ENCODE measurements around the gene KLHL2.
"Not testable (repeated sequence)": the region's sequence is repeated elsewhere in the genome, so short reads cannot be mapped to it uniquely, and the experiment has no call there.

The KLHL2 gene, protein sequence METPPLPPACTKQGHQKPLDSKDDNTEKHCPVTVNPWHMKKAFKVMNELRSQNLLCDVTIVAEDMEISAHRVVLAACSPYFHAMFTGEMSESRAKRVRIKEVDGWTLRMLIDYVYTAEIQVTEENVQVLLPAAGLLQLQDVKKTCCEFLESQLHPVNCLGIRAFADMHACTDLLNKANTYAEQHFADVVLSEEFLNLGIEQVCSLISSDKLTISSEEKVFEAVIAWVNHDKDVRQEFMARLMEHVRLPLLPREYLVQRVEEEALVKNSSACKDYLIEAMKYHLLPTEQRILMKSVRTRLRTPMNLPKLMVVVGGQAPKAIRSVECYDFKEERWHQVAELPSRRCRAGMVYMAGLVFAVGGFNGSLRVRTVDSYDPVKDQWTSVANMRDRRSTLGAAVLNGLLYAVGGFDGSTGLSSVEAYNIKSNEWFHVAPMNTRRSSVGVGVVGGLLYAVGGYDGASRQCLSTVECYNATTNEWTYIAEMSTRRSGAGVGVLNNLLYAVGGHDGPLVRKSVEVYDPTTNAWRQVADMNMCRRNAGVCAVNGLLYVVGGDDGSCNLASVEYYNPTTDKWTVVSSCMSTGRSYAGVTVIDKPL

DNA sequence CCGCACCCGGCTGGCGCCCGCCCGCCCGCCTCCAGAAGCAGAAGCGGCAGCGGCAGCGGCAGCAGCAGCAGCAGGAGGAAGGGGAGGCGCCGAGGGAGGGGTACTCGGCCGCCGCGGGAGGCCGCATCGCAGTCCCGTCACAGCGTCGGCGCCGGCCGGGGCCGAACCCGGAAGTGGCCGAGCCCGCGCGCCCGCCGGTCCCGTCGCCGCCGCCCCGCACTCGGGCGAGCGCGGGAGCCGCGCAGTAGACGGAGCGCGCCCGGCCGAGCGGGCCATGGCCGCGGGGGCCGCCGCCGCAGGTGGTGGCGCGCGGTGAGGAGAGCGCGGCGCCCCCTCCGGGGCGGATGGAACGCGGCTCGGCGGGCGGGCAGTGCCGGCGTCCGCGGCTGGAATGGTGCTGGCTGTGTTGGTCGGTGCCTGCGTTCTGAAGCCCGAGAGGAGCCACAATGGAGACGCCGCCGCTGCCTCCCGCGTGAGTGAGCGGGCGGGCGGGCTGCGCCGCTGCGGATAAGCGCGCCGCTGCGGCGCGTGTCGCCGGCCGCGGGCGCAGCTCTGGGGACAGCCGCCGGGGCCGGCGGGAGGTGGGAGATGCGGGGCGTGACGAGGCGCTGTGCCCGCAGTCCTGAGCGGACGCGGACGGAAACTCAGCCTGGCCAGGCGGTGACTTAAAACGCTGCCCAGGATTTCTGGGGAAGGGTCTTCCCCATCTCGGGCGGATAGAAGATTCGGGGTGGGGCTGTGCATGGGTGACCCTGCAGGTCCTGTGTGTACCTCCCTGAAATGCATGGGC is at the start of gene KLHL2:
TSS of gene KLHL2 (plus strand) at position 131 of the 790 bp plus-strand sequence. CDS start at position 447, 316 bp downstream.
- peak; percentile 79 for DNase-seq

DNA sequence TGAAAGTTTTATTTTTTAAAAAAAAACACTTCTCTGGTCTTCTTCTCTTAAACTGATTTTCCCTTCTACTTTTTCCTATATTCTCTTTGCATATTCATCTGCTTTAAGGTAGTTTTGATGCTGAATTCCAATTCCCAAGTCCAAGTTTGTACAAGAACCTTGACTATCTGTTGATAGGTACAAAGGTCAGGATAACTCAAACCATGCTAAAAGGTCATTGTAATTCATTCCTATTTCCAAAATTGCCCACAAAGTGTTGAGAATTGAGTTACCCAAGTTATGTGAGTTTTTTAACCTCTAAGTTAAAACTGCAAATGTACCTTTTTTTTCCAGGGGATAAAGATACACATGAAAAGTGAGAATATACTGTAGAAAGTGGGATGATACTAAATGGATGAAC is 48.6 kb upstream of the KLHL2 start:
- DNase-seq: no peak

DNA sequence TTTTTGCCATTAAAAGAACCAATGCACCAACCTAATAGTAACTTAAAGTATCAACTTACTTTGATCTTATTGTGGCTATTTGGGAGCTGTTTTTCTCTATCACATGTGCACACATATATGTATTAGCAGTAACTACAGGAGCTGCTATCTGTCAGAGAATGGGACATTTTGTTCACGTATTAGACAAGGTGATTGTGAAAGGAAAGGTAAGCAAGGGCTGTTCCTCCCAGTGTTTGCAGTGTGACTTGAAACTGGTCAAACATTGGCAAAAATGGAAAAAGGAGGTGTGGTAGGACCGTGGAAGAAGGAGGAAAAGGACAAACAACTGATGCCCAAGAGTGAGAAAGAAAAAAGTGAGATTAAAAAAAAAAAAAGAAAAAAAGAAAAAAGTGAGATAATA is 43.1 kb upstream of the KLHL2 start:
- no peak for DNase-seq

DNA sequence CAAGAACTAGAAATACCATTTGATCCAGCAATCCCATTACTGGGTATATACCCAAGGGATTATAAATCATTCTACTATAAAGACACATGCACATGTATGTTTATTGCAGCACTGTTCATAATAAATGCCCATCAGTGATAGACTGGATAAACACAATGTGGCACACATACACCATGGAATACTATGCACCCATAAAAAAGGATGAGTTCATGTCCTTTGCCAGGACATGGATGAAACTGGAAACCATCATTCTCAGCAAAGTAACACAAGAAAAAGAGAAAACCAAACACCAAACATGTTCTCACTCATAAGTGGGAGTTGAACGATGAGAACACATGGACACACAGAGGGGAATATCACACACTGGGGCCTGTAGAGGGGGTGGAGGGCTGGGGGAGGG is 40.5 kb upstream of the KLHL2 start:
- not testable (repeated sequence) for DNase-seq

DNA sequence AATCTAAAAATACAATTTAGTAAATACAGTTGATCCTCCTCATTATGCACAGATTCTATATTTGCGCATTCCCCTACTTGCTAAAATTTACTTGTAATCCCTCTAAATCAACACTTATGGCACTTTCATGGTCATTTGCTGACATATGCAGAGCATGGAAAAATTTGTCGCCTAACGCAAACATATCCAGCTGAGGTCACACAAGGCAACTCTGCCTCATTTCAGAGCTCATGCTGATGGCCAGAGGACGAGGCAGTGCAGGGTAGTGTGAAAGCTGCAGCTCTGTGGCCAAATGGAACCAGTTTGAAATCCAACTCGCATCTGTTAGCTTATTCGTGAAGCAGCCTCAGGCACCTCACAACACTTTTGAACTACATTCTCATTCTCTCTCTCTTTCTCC is 39.7 kb upstream of the KLHL2 start:
- DNase-seq: no peak

DNA sequence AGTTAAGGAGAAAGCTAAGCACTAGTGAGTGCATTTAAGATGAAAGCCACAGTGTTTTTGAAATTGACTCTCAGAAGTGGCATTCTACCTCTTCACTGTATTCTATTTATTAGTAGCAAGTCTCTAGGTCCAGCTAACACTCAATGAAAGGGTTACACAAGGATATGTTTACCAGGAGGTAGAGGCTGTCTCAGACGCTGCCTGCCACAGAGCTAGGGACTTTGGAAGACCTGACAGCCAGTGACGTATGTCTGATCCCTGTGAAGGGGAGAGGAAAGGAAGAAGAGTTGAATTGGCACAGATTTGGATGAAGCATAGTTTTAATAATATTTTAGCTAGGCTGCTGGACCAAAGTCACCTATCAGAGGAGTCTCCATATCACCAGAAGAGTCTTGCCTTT is 36.5 kb upstream of the KLHL2 start:
- no peak for DNase-seq

DNA sequence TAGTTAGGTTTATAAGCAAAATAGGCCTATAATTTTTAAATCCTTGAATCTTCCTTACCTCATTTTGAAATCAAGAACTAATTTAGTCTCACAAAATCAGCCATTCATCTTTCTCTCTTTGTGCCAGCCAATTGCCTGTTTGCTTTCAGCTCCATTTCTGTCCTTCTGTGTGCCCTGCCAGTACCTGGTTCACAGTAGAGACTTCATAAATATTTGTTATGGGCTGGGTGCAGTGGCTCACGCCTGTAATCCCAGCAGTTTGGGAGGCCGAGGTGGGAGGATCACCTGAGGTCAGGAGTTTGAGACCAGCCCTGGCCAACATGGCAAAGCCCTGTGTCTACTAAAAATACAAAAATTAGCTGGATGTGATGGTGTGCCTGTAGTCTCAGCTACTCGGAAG is 31.9 kb upstream of the KLHL2 start:
- DNase-seq: not testable (repeated sequence)

DNA sequence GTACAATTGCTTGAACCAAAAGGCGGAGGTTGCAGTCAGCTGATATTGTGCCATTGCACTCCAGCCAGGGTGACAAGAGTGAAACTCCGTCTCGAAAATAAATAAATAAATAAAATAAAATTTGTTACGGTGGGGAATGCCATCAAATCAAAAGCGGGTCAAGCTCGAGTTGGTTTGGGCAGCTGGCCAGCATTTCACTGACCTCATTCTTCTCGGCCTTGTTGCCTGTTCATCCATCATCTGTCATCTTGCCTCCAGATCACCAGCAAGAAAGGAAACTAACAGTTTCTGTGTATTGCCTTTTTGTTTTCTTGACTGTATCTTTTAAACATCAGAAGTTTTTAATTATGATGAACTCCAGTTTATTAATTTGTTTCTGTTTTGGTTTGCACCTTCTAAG is 31.5 kb upstream of the KLHL2 start:
- DNase-seq: no peak

DNA sequence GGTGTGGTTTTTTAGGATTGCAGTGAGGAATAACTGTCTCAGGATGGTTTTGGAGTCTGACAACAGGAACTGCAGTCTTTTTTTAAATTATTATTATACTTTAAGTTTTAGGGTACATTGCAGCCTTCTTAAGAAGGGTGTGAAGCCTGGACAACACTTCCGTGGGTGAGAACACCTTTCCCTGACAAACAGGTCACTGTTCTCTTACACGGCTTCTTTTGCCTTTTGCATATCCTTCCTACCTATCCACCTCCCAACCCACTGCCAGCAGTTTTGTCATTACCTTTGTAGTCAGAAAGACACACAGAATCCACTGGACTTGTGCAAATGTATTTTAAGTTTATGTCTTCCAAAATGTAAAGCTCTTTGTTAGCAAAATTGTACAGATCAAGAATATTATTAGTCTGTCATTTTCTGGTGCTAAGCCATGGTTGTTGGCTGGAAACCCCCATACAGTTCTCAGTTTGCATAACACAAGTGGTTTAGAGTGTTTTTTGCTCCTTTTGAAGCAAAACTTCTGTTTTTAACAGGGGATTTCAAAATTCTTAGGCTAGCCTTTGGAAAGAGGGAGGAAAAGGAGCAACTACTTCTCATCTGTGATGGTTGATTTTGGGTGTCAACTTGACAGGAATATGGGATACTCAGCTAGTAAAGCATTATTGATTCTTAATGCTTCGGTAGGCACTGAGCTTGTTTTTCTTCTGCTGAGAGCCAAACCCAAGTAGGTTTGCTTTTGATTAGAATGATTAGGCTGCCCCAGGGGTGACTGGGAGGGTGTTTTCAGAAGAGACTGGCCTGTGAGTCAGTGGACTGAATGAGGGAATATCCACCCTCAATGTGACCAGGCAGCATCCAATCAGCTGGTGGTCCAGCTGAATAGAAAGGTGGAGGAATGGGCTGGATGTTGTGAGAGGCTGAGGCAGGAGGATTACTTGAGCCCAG is 29.4 kb upstream of the KLHL2 start:
- no peak for DNase-seq

DNA sequence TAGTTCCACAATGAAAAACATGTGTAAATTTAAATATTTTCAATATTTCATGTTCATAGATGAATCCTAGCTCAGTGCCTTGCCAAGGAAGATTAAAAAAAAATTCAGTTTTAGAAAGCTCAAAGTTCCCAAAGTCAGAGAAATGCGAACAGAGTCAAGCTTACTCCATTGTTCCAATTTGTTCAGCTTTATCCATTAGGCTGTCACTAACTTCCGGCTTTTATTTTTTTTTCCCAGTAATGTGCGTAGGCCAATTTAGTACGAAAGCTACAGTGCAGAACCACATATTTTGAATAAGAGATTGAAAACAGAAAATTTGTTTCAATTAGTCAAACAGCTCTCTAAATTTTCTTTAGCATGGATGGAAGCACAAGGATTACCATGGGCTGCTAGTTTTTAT is 23.1 kb upstream of the KLHL2 start:
- no peak for DNase-seq

DNA sequence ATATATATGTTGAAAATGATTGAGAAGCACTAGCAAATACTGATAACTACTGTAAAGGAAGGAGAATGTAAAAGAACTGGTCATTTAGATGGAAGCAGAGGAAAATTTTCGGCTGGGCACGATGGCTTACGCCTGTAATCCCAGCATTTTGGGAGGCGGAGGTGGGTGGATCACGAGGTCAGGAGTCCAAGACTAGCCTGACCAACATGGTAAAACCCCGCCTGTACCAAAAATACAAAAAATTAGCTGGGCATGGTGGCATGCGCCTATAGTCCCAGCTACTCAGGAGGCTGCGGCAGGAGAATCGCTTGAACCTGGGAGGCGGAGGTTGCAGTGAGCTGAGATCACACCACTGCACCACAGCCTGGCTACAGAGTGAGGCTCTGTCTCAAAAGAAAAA is 22.4 kb upstream of the KLHL2 start:
- not testable (repeated sequence) for DNase-seq

DNA sequence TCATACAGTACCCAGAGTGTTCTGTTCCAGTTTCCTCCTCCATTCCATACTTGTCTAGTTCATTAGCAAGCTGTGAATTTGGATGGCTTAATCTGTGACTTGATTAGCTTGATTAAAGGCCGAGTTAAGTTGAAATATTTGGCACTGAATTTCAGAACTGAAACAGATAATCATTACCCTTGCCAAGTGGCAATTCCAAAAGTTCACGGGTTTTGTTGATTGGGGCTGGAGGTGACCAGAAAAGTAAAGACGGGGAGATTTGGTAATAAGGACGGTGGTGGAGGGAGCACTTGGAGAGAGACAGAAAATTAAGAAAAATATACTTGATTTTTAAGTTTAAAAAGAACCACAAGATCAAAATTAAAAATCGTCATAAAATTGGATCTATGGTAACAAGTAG is 21.9 kb upstream of the KLHL2 start:
- DNase-seq: no peak

DNA sequence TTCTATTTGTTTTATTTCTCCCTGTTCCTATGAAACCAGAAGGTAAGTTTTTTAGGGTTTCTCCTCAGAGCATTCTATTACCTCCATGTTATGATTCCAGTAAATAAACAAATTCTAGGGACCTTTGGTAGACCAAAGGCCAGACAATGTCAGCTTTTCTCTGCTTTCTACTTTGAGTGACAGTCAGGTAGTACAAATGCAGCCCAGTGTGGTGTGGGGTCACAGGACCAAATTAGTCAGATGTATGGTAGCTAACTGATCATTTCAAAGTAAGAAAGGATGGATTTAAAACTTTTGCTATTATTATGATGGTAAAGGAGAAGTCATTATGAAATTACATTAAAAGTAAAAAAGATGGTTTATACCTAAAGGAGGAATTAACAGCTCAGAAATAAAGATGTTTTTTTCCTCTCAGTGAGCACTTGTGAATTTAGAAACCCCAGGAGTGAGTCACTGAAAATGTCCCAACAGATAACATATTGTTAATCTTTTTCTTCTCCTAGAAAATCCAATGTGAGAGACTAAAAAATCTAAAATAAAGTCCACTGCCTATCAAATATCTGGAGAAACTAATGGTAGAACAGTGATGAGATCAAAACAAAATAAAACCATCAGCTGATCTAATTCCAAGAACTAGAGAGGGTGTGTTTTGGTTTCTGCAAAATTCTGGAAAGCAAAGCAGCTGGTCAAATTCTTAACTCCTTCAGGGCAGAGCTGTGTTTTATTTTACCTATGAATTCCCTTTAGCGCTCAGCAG is 16.6 kb upstream of the KLHL2 start:
- DNase-seq: no peak

DNA sequence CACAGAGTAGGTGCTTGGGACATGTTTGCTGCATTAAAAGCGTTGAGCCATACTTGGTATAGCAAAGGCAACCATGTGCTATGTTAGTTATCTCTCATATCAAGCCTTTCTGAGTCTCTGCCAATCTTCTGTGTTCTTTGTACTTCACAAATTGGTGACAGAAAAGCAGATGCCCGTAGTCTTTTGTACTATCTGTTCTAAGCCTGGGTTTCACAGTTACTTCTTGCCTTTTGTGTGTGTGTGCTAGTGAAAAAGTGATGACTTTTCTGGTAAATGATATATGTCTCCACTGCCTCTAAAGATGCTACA is 16.1 kb upstream of the KLHL2 start:
- DNase-seq: no peak

DNA sequence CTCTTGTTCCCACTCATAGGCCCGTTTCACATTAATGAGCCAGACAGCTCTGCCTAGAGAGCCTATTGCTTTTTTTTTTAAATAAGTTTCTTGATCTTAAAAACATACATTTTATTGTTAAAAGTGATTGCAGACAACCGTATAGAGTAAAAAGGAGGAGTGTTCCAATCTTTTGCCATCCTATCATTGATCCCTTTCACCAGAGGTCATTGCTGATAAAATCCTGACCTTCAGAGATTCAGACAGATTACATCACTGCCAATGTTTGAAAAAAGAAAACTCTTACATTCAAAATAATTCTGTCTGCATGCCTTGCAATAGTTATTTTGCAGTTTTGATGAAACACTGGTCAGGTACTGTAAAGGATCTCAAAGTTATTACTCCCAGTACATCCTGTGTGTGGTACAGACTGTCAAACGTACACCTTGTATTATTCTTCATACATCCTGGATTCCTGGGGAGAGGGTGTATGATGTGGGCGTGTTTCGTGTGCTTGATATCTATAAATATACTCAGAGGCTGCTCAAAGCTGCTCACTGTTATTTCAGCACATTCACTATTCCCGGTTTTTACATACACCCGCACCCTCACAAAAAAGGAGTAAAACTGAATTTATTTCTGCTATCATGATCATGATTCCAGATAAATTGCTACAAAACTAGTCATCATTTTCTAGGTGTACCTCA is 15.4 kb upstream of the KLHL2 start:
- DNase-seq: no peak

DNA sequence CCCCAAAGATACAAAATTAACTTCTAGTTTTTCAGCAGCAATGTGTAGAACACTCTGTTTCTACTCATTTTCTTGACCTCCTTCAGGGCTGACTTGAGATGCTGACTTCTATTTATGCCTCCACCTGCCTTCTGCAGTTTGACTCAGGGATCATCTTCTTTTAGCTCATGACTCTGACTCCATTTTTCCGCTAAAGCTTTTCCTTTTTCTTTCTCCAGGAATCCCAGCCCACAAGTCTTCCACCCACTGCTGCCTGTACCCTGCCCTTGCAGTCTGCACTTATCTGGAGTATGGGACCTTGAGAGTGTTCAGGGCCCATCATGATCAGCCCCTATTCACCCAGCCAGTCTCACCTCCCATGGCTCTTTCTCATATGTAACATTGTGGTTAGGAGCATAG is 14.9 kb upstream of the KLHL2 start:
- DNase-seq: no peak

DNA sequence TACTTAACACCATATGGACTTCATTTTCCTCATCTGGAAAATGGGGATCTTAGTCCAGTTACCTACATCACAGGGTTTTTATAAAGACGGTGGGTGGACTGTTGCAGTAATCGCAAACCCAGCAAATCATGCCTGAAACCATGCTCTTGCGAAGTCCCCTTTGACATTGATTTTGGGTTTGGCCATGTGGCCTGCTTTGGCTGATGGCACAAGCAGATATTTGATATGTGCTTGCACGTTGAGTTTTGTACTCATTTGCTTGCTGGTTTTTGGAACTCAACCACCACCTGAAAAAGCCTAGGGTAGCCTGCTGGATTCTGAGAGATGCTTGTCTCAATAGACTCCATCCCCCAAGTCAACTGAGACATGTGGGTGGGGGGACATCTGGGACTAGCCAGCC is 14.4 kb upstream of the KLHL2 start:
- no peak for DNase-seq

DNA sequence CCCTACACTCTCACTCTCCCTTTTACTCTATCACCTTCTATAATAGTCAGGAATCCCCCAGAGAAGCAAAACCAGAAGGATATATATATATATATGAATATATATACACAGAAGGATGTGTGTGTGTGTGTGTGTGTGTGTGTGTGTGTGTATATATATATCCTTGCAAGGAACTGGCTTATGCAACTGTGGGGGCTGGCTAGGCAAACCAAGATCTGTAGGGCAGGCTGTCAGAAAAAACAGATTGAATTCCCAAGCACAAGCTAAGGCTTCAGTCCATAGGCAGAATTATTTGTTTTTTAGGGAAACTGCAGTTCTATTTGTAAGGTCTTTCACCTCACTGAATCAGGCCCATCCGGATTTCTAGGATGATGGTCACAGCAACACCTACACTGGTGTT is 13.0 kb upstream of the KLHL2 start:
- DNase-seq: no peak

DNA sequence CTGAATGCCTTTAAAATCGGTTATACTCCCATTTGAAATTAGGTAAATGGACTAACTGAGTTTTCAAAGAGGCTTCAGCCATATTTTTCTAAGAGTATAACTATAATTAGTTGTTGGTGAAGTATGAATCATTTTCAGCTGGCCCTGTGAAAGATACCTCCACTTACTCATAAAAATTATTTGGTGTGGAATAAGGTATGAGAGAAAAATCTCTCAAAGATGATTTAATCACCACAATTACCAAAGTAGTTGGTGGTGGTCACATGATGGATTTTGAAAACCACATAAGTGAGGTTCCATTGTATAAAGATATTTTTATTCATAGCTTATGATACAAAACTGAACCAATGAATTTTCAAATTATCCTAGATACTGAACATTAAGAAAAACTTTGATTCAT is 9.0 kb upstream of the KLHL2 start:
- DNase-seq: no peak

DNA sequence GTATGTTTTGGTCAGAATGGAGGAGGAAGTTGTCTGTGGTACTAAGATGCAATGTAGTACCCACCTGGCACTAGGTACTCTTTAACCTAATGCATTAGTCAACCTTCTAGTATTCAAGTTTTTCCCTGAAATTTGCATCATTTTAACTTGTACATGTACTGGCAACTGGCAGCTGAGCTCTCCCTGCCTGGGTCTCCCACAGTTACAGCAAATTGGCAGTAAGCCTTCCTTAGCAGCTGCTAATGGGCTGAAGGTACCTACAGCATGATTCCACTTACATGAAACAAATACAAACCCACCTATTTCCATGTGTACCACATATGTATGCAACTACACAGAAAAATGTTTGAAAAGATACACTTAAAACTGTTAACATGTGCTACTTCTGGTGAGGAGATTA is 8.1 kb upstream of the KLHL2 start:
- no peak for DNase-seq

DNA sequence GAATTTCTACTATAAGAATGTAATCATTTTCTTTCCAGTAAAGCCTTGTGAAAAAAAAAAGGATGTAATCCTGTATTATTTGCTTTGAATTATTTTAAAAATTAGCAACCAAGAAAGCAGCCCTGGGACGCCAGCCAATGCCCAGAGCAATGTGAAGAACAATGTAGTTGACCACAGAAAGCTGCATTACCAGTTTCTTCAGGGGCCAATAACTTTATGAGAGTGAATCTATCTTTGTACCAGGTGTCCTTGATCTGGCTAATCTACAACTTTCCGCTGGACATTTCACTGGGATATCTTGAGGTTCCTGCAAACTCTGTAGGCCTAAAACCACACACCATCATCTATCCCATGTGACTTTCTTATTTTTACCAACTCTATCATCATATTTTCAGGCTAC is 7.6 kb upstream of the KLHL2 start:
- no peak for DNase-seq

DNA sequence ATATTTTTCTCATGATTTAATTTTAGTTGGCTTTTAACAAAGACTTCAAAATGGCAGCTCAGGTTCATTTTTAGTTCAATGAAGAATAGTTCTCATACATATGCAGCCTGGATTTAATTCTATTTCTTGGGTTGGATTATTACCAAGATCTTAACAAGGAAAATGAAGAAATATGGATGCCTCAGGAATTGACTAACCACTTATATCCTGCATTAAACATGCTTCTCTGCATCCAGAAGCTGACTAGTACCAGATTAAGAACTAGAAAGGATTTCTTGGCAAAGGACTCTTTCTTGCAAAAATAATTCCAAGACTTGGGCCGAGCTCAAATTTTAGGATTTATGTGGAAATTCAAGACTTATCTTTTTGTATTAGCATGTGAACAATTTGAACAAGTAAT is 5.6 kb upstream of the KLHL2 start:
- DNase-seq: no peak

All from CD4-positive, alpha-beta T cell treated with Interferon gamma for 1 hour (primary cell).